ENCODE results near the gene IFT81. TPM values are rescaled to one million over a fixed set of nuclear protein-coding genes. Genes with fewer than 3 reads are reported as not detected.

The IFT81 gene
- total RNA-seq, 1 experiment from 2014 or later, result 10.5 TPM

GRCh38 chr12:110199339-110200123 is 75.4 kb downstream of the IFT81 start (continued):
- TF ChIP-seq JAZF1 (CRISPR knock-in tag; IDR thresholded peaks at IDR 0.05), result no peak
- no peak for TF ChIP-seq ATF1 (CRISPR knock-in tag; IDR thresholded peaks at IDR 0.05)
- TF ChIP-seq FOXJ3 (CRISPR knock-in tag; IDR thresholded peaks at IDR 0.05; ENCODE audit: borderline replicate concordance), result no peak

- POLR2A ChIA-PET, result interaction anchor here (1.3 kb wide), 1 partner anchor 16 kb away, joined by 3 read pairs; no protein-coding TSS in a partner anchor
- no peak for ATAC-seq
Measured at GRCh38 chr12:110200124-110200417, 75.9 kb downstream of the IFT81 start.

DNA sequence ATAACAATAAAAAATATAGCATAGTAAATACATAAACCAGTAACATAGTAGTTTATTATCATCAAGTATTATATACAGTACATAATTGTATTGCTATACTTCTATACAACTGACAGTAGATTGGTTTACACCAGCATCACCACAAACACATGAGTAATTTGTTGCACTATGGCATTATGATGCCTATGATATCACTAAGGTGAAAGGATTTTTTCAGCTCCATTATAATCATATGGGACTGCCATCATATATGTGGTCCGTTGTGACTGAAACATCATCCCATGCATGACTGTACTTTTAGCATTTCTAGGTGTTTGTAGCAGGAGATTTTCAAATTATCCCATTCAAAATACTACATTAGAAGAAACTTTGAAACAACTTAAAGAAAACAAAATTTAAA is 77.8 kb downstream of the IFT81 start:
- Mint-ChIP-seq H3K27me3 (ENCODE audit: low read depth) (no peaks in the 10 kb centered on the region), H3K27ac (no peak overlapping the region), H3K4me3 (no peak overlapping the region), H3K9me3 (no peaks in the 10 kb centered on the region), H3K4me1 (peaks cover 10% of the 10 kb centered on the region), H3K36me3 (no peaks in the 10 kb centered on the region)
- ChIA-PET POLR2A (no interaction called here), CTCF (no interaction called here)
- TF ChIP-seq, protein P1, sequence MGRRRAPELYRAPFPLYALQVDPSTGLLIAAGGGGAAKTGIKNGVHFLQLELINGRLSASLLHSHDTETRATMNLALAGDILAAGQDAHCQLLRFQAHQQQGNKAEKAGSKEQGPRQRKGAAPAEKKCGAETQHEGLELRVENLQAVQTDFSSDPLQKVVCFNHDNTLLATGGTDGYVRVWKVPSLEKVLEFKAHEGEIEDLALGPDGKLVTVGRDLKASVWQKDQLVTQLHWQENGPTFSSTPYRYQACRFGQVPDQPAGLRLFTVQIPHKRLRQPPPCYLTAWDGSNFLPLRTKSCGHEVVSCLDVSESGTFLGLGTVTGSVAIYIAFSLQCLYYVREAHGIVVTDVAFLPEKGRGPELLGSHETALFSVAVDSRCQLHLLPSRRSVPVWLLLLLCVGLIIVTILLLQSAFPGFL (CRISPR knock-in tag; IDR thresholded peaks at IDR 0.05; ENCODE audit: borderline replicate concordance), result no peak
- TF ChIP-seq, protein P2, sequence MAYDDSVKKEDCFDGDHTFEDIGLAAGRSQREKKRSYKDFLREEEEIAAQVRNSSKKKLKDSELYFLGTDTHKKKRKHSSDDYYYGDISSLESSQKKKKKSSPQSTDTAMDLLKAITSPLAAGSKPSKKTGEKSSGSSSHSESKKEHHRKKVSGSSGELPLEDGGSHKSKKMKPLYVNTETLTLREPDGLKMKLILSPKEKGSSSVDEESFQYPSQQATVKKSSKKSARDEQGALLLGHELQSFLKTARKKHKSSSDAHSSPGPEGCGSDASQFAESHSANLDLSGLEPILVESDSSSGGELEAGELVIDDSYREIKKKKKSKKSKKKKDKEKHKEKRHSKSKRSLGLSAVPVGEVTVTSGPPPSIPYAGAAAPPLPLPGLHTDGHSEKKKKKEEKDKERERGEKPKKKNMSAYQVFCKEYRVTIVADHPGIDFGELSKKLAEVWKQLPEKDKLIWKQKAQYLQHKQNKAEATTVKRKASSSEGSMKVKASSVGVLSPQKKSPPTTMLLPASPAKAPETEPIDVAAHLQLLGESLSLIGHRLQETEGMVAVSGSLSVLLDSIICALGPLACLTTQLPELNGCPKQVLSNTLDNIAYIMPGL (CRISPR knock-in tag; IDR thresholded peaks at IDR 0.05), result no peak
- TF ChIP-seq, protein P3, sequence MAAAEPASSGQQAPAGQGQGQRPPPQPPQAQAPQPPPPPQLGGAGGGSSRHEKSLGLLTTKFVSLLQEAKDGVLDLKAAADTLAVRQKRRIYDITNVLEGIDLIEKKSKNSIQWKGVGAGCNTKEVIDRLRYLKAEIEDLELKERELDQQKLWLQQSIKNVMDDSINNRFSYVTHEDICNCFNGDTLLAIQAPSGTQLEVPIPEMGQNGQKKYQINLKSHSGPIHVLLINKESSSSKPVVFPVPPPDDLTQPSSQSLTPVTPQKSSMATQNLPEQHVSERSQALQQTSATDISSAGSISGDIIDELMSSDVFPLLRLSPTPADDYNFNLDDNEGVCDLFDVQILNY (CRISPR knock-in tag; IDR thresholded peaks at IDR 0.05), result no peak
- TF ChIP-seq RORB (CRISPR knock-in tag; IDR thresholded peaks at IDR 0.05), result no peak
- no peak for TF ChIP-seq MAX (CRISPR knock-in tag; IDR thresholded peaks at IDR 0.05)
- DNase-seq (ENCODE audit: low spot score) (no peak), ATAC-seq (no peak)

More at GRCh38 chr12:110200124-110200417, 75.9 kb downstream of the IFT81 start:
- Mint-ChIP-seq H3K4me1 (peaks cover 10% of the 10 kb centered on the region), H3K27ac (0 out of 2 replicates have a peak overlapping the region, but pooled peaks have one; percentile 65), H3K9me3 (no peaks in the 10 kb centered on the region), H3K36me3 (no peaks in the 10 kb centered on the region), H3K27me3 (ENCODE audit: low read depth) (no peaks in the 10 kb centered on the region), H3K4me3 (no peak overlapping the region)
- DNase-seq (ENCODE audit: low spot score), result no peak
- TF ChIP-seq, protein P4, sequence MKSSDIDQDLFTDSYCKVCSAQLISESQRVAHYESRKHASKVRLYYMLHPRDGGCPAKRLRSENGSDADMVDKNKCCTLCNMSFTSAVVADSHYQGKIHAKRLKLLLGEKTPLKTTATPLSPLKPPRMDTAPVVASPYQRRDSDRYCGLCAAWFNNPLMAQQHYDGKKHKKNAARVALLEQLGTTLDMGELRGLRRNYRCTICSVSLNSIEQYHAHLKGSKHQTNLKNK (CRISPR knock-in tag; IDR thresholded peaks at IDR 0.05), result no peak
- CTCF ChIA-PET, result no interaction called here

- Mint-ChIP-seq H3K36me3 (no peaks in the 10 kb centered on the region), H3K9me3 (no peaks in the 10 kb centered on the region), H3K4me3 (no peak overlapping the region), H3K4me1 (peaks cover 10% of the 10 kb centered on the region), H3K27ac (no peak overlapping the region), H3K27me3 (ENCODE audit: low read depth) (no peaks in the 10 kb centered on the region)
- no peak for DNase-seq (ENCODE audit: low spot score)
- ChIA-PET CTCF (no interaction called here), POLR2A (no interaction called here)
- no peak for ATAC-seq
- TF ChIP-seq, protein P5, sequence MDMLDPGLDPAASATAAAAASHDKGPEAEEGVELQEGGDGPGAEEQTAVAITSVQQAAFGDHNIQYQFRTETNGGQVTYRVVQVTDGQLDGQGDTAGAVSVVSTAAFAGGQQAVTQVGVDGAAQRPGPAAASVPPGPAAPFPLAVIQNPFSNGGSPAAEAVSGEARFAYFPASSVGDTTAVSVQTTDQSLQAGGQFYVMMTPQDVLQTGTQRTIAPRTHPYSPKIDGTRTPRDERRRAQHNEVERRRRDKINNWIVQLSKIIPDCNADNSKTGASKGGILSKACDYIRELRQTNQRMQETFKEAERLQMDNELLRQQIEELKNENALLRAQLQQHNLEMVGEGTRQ (CRISPR knock-in tag; IDR thresholded peaks at IDR 0.05), result no peak
- no peak for TF ChIP-seq ELF4 (CRISPR knock-in tag; IDR thresholded peaks at IDR 0.05; ENCODE audit: low read depth)
- no peak for TF ChIP-seq SOX15 (CRISPR knock-in tag; IDR thresholded peaks at IDR 0.05)
- TF ChIP-seq, protein P6, sequence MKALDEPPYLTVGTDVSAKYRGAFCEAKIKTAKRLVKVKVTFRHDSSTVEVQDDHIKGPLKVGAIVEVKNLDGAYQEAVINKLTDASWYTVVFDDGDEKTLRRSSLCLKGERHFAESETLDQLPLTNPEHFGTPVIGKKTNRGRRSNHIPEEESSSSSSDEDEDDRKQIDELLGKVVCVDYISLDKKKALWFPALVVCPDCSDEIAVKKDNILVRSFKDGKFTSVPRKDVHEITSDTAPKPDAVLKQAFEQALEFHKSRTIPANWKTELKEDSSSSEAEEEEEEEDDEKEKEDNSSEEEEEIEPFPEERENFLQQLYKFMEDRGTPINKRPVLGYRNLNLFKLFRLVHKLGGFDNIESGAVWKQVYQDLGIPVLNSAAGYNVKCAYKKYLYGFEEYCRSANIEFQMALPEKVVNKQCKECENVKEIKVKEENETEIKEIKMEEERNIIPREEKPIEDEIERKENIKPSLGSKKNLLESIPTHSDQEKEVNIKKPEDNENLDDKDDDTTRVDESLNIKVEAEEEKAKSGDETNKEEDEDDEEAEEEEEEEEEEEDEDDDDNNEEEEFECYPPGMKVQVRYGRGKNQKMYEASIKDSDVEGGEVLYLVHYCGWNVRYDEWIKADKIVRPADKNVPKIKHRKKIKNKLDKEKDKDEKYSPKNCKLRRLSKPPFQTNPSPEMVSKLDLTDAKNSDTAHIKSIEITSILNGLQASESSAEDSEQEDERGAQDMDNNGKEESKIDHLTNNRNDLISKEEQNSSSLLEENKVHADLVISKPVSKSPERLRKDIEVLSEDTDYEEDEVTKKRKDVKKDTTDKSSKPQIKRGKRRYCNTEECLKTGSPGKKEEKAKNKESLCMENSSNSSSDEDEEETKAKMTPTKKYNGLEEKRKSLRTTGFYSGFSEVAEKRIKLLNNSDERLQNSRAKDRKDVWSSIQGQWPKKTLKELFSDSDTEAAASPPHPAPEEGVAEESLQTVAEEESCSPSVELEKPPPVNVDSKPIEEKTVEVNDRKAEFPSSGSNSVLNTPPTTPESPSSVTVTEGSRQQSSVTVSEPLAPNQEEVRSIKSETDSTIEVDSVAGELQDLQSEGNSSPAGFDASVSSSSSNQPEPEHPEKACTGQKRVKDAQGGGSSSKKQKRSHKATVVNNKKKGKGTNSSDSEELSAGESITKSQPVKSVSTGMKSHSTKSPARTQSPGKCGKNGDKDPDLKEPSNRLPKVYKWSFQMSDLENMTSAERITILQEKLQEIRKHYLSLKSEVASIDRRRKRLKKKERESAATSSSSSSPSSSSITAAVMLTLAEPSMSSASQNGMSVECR (CRISPR knock-in tag; IDR thresholded peaks at IDR 0.05; ENCODE audit: borderline replicate concordance), result no peak
- TF ChIP-seq NR3C1 (CRISPR knock-in tag; conservative IDR thresholded peaks at IDR 0.05; ENCODE audit: low read depth), result no peak
- TF ChIP-seq ZBTB21 (CRISPR knock-in tag; IDR thresholded peaks at IDR 0.05; ENCODE audit: borderline replicate concordance), result no peak
- TF ChIP-seq ETV6 (CRISPR knock-in tag; IDR thresholded peaks at IDR 0.05), result no peak
- TF ChIP-seq, protein P7, sequence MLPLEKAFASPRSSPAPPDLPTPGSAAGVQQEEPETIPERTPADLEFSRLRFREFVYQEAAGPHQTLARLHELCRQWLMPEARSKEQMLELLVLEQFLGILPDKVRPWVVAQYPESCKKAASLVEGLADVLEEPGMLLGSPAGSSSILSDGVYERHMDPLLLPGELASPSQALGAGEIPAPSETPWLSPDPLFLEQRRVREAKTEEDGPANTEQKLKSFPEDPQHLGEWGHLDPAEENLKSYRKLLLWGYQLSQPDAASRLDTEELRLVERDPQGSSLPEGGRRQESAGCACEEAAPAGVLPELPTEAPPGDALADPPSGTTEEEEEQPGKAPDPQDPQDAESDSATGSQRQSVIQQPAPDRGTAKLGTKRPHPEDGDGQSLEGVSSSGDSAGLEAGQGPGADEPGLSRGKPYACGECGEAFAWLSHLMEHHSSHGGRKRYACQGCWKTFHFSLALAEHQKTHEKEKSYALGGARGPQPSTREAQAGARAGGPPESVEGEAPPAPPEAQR (CRISPR knock-in tag; IDR thresholded peaks at IDR 0.05), result no peak
- TF ChIP-seq FOXK1 (CRISPR knock-in tag; IDR thresholded peaks at IDR 0.05), result no peak
Measured at GRCh38 chr12:110203546-110203945, 79.4 kb downstream of the IFT81 start.
